ENCODE measurements around the gene ALG1. TPM values are rescaled to one million over a fixed set of nuclear protein-coding genes. Genes with fewer than 3 reads are reported as not detected.

ALG1 gene
- total and polyA plus RNA-seq, 10 of the 15 experiments (the other 5 are each of a cell fraction or from before 2014, with no cell fraction given) = 1.5 to 43.2 (median 23.8) TPM

DNA sequence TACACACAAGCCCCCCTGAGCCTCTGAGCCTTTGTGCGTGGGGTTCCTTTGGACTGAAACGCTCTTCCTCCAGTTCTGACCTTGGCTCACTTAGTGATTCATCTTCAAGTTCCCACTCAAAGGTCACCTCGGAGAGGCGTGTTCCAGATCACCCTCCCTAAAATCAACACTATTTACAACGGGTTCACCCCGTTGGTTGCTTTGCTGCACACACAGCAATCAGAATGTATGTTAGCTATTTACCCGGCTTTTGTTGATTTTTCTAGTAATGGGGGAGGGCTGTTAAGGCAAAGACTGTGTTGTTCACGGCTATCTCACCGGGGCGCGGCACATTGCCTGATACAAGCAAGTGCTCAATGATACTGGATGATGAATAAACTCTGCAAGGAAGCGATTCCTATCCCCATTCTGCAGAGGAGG lies 38.9 kb upstream of the ALG1 start:
- intact Hi-C loops (cut with micrococcal nuclease; ENCODE audit: unreplicated experiment) = no loop called here
- in situ Hi-C loops (cut with MboI) = no loop called here
- Histone ChIP-seq H3K4me2 (ENCODE audit: control insufficient read depth, insufficient read depth) (peak overlapping the region; percentile 98), H3K27me3 (replicated peaks in 1 of 2; ENCODE audit: control insufficient read depth in 2 of 2, insufficient read depth in 2 of 2, low read length in 1 of 2) (no peaks in the 10 kb centered on the region), H3K4me1 (ENCODE audit: control insufficient read depth, insufficient read depth, low read length) (peaks cover 12% of the 10 kb centered on the region), H4K20me1 (ENCODE audit: control insufficient read depth, insufficient read depth) (no peaks in the 10 kb centered on the region), H3K9me3 (replicated peaks; ENCODE audit: control insufficient read depth, insufficient read depth, low read length) (no peaks in the 10 kb centered on the region), H3K27ac (ENCODE audit: control insufficient read depth, insufficient read depth) (no peak overlapping the region), H2AFZ (ENCODE audit: control insufficient read depth, low read depth, low read length) (peak overlapping the region; percentile 95), H3K9ac (ENCODE audit: control insufficient read depth, insufficient read depth, low read length) (peak overlapping the region; percentile 70; the same call in 1 of the 2 replicates), H3K79me2 (ENCODE audit: control insufficient read depth, insufficient read depth, low read length) (no peaks in the 10 kb centered on the region), H3K36me3 (ENCODE audit: control insufficient read depth in 2 of 2, insufficient read depth in 2 of 2, low read length in 1 of 2) (no peaks in the 10 kb centered on the region), H3K4me3 (peak overlapping the region; percentile 84)
- ChIA-PET SMC1A (ENCODE audit: uncharacterized antibody, unreplicated experiment) (no interaction called here), CTCF (no interaction called here), RAD21 (ENCODE audit: unreplicated experiment) (no interaction called here), POLR2A (no interaction called here)
- FAIRE-seq = no peak
- 70% methylated on average over 12 of the region's 12 CpGs for WGBS (ENCODE audit: insufficient coverage, insufficient replicate concordance, low lambda C conversion rate, missing lambda C conversion rate)
- no peak for DNase-seq (ENCODE audit: low read depth, low spot score)
- BruUV-seq (replicated peaks) = TSS peak; percentile 66
- ATAC-seq = no peak
- TF ChIP-seq ZSCAN29 (IDR thresholded peaks at IDR 0.05) = no peak
- TF ChIP-seq ZNF24 (IDR thresholded peaks at IDR 0.05) = no peak

DNA sequence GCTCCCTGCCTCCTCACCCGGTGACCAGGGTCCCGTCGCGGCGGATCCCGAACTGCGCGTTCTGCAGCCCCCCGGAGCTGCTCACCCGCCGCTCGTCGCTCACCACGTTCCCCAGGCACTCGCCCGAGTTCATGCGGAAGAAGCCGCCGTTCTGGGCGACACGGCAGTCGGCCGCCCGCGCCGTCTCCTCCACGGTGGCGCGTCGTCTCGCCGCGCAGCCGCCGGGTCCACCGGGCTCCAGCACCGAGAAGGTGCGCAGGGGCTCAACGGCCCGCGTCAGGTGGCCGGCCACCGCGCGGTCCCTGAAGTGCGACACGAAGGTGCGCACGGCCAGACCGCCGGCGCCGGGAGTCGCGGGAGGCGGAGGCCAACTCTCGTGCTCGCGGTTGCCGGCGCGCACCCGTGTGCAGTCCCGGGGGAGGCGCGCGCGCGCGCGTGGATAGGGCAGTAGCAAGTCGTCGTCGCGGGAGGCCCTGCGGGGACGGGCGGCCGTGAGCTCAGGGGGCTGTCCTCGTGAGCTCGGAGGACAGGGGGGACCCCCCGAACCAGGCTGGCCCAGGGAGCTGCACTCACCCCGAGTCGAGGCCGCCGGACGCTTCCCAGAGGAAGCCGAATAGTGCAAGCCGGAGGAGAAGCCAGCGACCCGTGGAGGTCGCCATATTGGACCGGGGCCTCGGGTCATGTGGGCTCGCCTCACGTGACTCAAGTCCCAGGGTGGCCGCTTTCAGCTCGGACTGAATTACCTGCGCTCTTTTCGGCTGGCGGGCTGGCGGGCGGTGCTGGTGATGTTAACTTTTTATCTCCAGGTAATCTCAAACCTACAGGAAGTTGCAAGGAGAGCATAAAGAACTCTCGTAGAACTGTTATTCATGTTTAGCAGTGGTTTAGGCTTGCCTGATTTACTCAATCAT lies 38.1 kb upstream of the ALG1 start, which contains the start of gene NAGPA:
Gene NAGPA, minus strand, starts transcription at position 680 of the 911 bp plus-strand sequence. Its CDS starts 21 bp downstream, at position 659.
- ChIA-PET POLR2A (interaction anchor here (1.0 kb wide), 1 partner anchor 11 kb away, joined by 3 read pairs; no protein-coding TSS in a partner anchor), CTCF (interaction anchor here (1.4 kb wide), 1 partner anchor 41 kb away, joined by 4 read pairs; no protein-coding TSS in a partner anchor), SMC1A (ENCODE audit: uncharacterized antibody, unreplicated experiment) (interaction anchor here (1.4 kb wide), 1 partner anchor 58 kb away, joined by 3 read pairs; no protein-coding TSS in a partner anchor), RAD21 (ENCODE audit: unreplicated experiment) (no interaction called here)
- DNase-seq (ENCODE audit: low read depth, low spot score) = no peak
- peak; percentile 98 for ATAC-seq
- under 1% methylated on average over 77 of the region's 104 CpGs for WGBS (ENCODE audit: insufficient coverage, insufficient replicate concordance, low lambda C conversion rate, missing lambda C conversion rate)
- Histone ChIP-seq H3K4me1 (ENCODE audit: control insufficient read depth, insufficient read depth, low read length) (peaks cover 12% of the 10 kb centered on the region), H4K20me1 (ENCODE audit: control insufficient read depth, insufficient read depth) (no peaks in the 10 kb centered on the region), H2AFZ (ENCODE audit: control insufficient read depth, low read depth, low read length) (peak within 1 kb of the TSS; percentile 95), H3K4me3 (peak within 1 kb of the TSS; percentile 84), H3K36me3 (ENCODE audit: control insufficient read depth in 2 of 2, insufficient read depth in 2 of 2, low read length in 1 of 2) (no peaks in the 10 kb centered on the region), H3K9me3 (replicated peaks; ENCODE audit: control insufficient read depth, insufficient read depth, low read length) (no peaks in the 10 kb centered on the region), H3K27me3 (replicated peaks in 1 of 2; ENCODE audit: control insufficient read depth in 2 of 2, insufficient read depth in 2 of 2, low read length in 1 of 2) (no peaks in the 10 kb centered on the region), H3K9ac (ENCODE audit: control insufficient read depth, insufficient read depth, low read length) (peak within 1 kb of the TSS; percentile 70), H3K79me2 (ENCODE audit: control insufficient read depth, insufficient read depth, low read length) (no peaks in the 10 kb centered on the region), H3K27ac (ENCODE audit: control insufficient read depth, insufficient read depth) (no peak within 1 kb of the TSS), H3K4me2 (ENCODE audit: control insufficient read depth, insufficient read depth) (peak within 1 kb of the TSS; percentile 98)
- intact Hi-C loops (cut with micrococcal nuclease; ENCODE audit: unreplicated experiment) = no loop called here
- FAIRE-seq = peak; percentile 89
- in situ Hi-C loops (cut with MboI) = no loop called here
- no TSS peak for BruUV-seq (replicated peaks)
- TF ChIP-seq, protein P1, sequence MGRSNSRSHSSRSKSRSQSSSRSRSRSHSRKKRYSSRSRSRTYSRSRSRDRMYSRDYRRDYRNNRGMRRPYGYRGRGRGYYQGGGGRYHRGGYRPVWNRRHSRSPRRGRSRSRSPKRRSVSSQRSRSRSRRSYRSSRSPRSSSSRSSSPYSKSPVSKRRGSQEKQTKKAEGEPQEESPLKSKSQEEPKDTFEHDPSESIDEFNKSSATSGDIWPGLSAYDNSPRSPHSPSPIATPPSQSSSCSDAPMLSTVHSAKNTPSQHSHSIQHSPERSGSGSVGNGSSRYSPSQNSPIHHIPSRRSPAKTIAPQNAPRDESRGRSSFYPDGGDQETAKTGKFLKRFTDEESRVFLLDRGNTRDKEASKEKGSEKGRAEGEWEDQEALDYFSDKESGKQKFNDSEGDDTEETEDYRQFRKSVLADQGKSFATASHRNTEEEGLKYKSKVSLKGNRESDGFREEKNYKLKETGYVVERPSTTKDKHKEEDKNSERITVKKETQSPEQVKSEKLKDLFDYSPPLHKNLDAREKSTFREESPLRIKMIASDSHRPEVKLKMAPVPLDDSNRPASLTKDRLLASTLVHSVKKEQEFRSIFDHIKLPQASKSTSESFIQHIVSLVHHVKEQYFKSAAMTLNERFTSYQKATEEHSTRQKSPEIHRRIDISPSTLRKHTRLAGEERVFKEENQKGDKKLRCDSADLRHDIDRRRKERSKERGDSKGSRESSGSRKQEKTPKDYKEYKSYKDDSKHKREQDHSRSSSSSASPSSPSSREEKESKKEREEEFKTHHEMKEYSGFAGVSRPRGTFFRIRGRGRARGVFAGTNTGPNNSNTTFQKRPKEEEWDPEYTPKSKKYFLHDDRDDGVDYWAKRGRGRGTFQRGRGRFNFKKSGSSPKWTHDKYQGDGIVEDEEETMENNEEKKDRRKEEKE (IDR thresholded peaks at IDR 0.05) = no peak
- peak; percentile 86 for TF ChIP-seq TAF1 (IDR thresholded peaks at IDR 0.05; ENCODE audit: borderline replicate concordance, low read depth, low read length)
- peak; percentile 31; the same call in 1 of the 2 replicates for TF ChIP-seq FOXK2 (IDR thresholded peaks at IDR 0.05)
- no peak for TF ChIP-seq TBL1XR1 (IDR thresholded peaks at IDR 0.05; ENCODE audit: low read depth, low read length)
- no peak for TF ChIP-seq SUPT20H (IDR thresholded peaks at IDR 0.05; ENCODE audit: borderline replicate concordance, control insufficient read depth, low read depth, low read length)
- TF ChIP-seq ESRRA (IDR thresholded peaks at IDR 0.05; ENCODE audit: low read length) = no peak
- TF ChIP-seq, protein P2, sequence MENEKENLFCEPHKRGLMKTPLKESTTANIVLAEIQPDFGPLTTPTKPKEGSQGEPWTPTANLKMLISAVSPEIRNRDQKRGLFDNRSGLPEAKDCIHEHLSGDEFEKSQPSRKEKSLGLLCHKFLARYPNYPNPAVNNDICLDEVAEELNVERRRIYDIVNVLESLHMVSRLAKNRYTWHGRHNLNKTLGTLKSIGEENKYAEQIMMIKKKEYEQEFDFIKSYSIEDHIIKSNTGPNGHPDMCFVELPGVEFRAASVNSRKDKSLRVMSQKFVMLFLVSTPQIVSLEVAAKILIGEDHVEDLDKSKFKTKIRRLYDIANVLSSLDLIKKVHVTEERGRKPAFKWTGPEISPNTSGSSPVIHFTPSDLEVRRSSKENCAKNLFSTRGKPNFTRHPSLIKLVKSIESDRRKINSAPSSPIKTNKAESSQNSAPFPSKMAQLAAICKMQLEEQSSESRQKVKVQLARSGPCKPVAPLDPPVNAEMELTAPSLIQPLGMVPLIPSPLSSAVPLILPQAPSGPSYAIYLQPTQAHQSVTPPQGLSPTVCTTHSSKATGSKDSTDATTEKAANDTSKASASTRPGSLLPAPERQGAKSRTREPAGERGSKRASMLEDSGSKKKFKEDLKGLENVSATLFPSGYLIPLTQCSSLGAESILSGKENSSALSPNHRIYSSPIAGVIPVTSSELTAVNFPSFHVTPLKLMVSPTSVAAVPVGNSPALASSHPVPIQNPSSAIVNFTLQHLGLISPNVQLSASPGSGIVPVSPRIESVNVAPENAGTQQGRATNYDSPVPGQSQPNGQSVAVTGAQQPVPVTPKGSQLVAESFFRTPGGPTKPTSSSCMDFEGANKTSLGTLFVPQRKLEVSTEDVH (IDR thresholded peaks at IDR 0.05; ENCODE audit: low read depth, partially characterized antibody) = no peak
- TF ChIP-seq STAT1 (conservative IDR thresholded peaks at IDR 0.05) = no peak; the same call in 1 of the 2 replicates

Data from GM12878 (cell line).